ENCODE measurements around the gene MAJIN. TPM values are rescaled to one million over a fixed set of nuclear protein-coding genes. Genes with fewer than 3 reads are reported as not detected.

The MAJIN gene
- total and polyA plus RNA-seq, 10 of the 15 experiments (the other 5 are each of a cell fraction or from before 2014, with no cell fraction given): 0.10 TPM; not detected in 9

DNA sequence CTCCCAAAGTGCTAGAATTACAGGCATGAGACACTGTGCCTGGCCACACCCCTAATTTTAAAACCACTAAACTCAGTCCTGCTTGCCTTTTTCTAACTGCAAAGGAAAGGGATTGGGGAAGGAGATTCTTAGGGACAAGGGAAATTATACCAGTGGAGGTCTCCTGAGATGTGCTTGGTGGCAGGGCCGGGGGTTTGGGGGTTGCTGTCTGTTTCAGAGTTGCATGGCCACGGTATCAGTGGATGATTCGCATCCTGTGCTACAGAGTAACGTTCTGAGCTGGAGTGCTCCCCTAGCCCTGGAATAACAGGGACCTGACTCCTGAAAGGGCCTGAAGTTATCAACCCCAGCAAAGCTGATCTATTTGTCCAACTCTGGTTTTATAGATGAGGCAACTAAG lies 35.4 kb downstream of the MAJIN start:
- Histone ChIP-seq H3K4me2 (ENCODE audit: control insufficient read depth, insufficient read depth) (no peak overlapping the region), H3K4me3 (no peak overlapping the region), H3K36me3 (ENCODE audit: control insufficient read depth in 2 of 2, insufficient read depth in 2 of 2, low read length in 1 of 2) (no peaks in the 10 kb centered on the region), H3K9ac (ENCODE audit: control insufficient read depth, insufficient read depth, low read length) (no peak overlapping the region), H3K9me3 (replicated peaks; ENCODE audit: control insufficient read depth, insufficient read depth, low read length) (no peaks in the 10 kb centered on the region), H3K27me3 (replicated peaks in 1 of 2; ENCODE audit: control insufficient read depth in 2 of 2, insufficient read depth in 2 of 2, low read length in 1 of 2) (peaks cover 0 to 1% of the 10 kb centered on the region in 2 experiments; a peak in 2 of 4 replicates), H3K27ac (ENCODE audit: control insufficient read depth, insufficient read depth) (no peak overlapping the region), H3K79me2 (ENCODE audit: control insufficient read depth, insufficient read depth, low read length) (no peaks in the 10 kb centered on the region), H3K4me1 (ENCODE audit: control insufficient read depth, insufficient read depth, low read length) (no peaks in the 10 kb centered on the region), H4K20me1 (ENCODE audit: control insufficient read depth, insufficient read depth) (no peaks in the 10 kb centered on the region), H2AFZ (ENCODE audit: control insufficient read depth, low read depth, low read length) (no peak overlapping the region)
- ATAC-seq (no peak), DNase-seq (ENCODE audit: low read depth, low spot score) (no peak), FAIRE-seq (no peak)
- ChIA-PET POLR2A (interaction anchor here (0.6 kb wide), 1 partner anchor 57 kb away, joined by 3 read pairs; no protein-coding TSS in a partner anchor), CTCF (interaction anchor here (1.0 kb wide), 1 partner anchor 89 kb away, joined by 4 read pairs; no protein-coding TSS in a partner anchor), RAD21 (ENCODE audit: unreplicated experiment) (no interaction called here), SMC1A (ENCODE audit: uncharacterized antibody, unreplicated experiment) (interaction anchor here (1.3 kb wide), 1 partner anchor 289 kb away, joined by 3 read pairs; no protein-coding TSS in a partner anchor)
- BruUV-seq (replicated peaks): no TSS peak
- intact Hi-C loops (cut with micrococcal nuclease; ENCODE audit: unreplicated experiment): no loop called here
- 49% methylated on average over 4 of the region's 4 CpGs for WGBS (ENCODE audit: insufficient coverage, insufficient replicate concordance, low lambda C conversion rate, missing lambda C conversion rate)
- no peak for TF ChIP-seq ZNF217 (IDR thresholded peaks at IDR 0.05)
- in situ Hi-C loops (cut with MboI): no loop called here

DNA sequence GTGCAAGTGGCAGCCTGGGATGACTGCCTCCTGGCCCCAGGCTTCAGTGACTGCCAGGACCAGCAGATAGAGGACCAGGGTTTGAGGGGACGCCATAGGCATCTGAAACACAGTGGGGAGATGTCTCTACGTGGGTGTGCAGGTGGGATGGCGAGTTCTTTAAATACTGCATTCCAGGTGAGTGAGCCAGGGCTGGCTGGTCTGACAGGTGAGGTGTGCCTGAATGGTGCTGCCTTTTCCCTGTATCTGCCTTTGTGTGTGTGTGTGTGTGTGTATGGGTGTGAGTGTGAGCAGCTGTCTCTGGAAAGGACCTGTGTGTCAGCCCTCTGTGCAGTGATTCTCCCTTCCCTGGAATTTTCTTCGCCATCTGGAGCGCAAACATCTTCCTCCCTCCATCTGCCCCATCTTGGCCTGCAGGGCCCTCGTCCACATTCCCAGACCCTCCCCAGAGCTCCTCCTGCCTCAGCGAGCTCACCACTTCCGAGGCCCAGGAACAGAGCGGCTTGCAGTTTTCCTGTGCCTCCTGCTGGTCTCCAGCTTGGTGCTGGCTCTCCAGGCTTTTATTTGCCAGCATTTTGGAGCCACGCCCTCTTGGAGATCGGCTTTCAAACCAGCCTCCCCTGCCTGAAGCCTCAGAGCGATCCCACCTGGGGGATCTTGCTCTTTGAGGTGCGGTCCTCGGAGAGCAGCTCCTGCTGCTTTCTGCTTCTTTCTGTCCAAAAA lies 36.4 kb downstream of the MAJIN start, which contains the start of gene GPHA2:
Gene GPHA2, minus strand, starts transcription at position 535 of the 723 bp plus-strand sequence. Its CDS starts 433 bp downstream, at position 102.
- Histone ChIP-seq H3K4me3 (no peak within 1 kb of the TSS), H3K36me3 (ENCODE audit: control insufficient read depth in 2 of 2, insufficient read depth in 2 of 2, low read length in 1 of 2) (no peaks in the 10 kb centered on the region), H3K79me2 (ENCODE audit: control insufficient read depth, insufficient read depth, low read length) (no peaks in the 10 kb centered on the region), H3K4me1 (ENCODE audit: control insufficient read depth, insufficient read depth, low read length) (no peaks in the 10 kb centered on the region), H2AFZ (ENCODE audit: control insufficient read depth, low read depth, low read length) (no peak within 1 kb of the TSS), H3K4me2 (ENCODE audit: control insufficient read depth, insufficient read depth) (no peak within 1 kb of the TSS), H3K9ac (ENCODE audit: control insufficient read depth, insufficient read depth, low read length) (no peak within 1 kb of the TSS), H3K27me3 (replicated peaks in 1 of 2; ENCODE audit: control insufficient read depth in 2 of 2, insufficient read depth in 2 of 2, low read length in 1 of 2) (peaks cover 0 to 1% of the 10 kb centered on the region in 2 experiments; a peak in 1 of 4 replicates), H3K9me3 (replicated peaks; ENCODE audit: control insufficient read depth, insufficient read depth, low read length) (no peaks in the 10 kb centered on the region), H4K20me1 (ENCODE audit: control insufficient read depth, insufficient read depth) (no peaks in the 10 kb centered on the region), H3K27ac (ENCODE audit: control insufficient read depth, insufficient read depth) (no peak within 1 kb of the TSS)
- FAIRE-seq (no peak), ATAC-seq (no peak), DNase-seq (ENCODE audit: low read depth, low spot score) (no peak)
- RAD21 ChIA-PET (ENCODE audit: unreplicated experiment): no interaction called here
- SMC1A ChIA-PET (ENCODE audit: uncharacterized antibody, unreplicated experiment): no interaction called here
- in situ Hi-C loops (cut with MboI): no loop called here
- intact Hi-C loops (cut with micrococcal nuclease; ENCODE audit: unreplicated experiment): no loop called here
- POLR2A ChIA-PET: no interaction called here
- BruUV-seq (replicated peaks): no TSS peak
- CTCF ChIA-PET: interaction anchor here (1.0 kb wide), 1 partner anchor 87 kb away, joined by 4 read pairs; no protein-coding TSS in a partner anchor
- WGBS (ENCODE audit: insufficient coverage, insufficient replicate concordance, low lambda C conversion rate, missing lambda C conversion rate): 73% methylated on average over 14 of the region's 14 CpGs
- no peak for TF ChIP-seq SREBF2 (IDR thresholded peaks at IDR 0.05; ENCODE audit: low read length)
- no peak for TF ChIP-seq EP300 (IDR thresholded peaks at IDR 0.05; ENCODE audit: borderline replicate concordance in 1 of 2, control insufficient read depth in 1 of 2, low read depth in 2 of 2, low read length in 2 of 2)
- TF ChIP-seq ATF3 (IDR thresholded peaks at IDR 0.05; ENCODE audit: borderline replicate concordance, extremely low read depth, low read depth, low read length): no peak
- no peak for TF ChIP-seq CREM (IDR thresholded peaks at IDR 0.05; ENCODE audit: low read depth)
- TF ChIP-seq MTA3 (IDR thresholded peaks at IDR 0.05; ENCODE audit: borderline replicate concordance, low read length): no peak
- TF ChIP-seq CHD2 (IDR thresholded peaks at IDR 0.05; ENCODE audit: borderline replicate concordance, low read depth, low read length): no peak
- TF ChIP-seq ZNF384 (IDR thresholded peaks at IDR 0.05; ENCODE audit: borderline replicate concordance, low read depth, low read length): no peak
- TF ChIP-seq RUNX3 (IDR thresholded peaks at IDR 0.05; ENCODE audit: low read length): no peak
- TF ChIP-seq SMARCA5 (IDR thresholded peaks at IDR 0.05): no peak
- no peak for TF ChIP-seq HSF1 (IDR thresholded peaks at IDR 0.05; ENCODE audit: low read depth, low read length)
- TF ChIP-seq PKNOX1 (IDR thresholded peaks at IDR 0.05): no peak
- TF ChIP-seq ZNF217 (IDR thresholded peaks at IDR 0.05): no peak
- TF ChIP-seq CEBPB (IDR thresholded peaks at IDR 0.05; ENCODE audit: borderline replicate concordance in 1 of 2, low read depth in 2 of 2, low read length in 2 of 2): no peak
- TF ChIP-seq EED (IDR thresholded peaks at IDR 0.05; ENCODE audit: low read depth): no peak
